Subcutaneous abdominal adipose tissue (tissue), 5 donors: ENCODE results near the gene PBX2.

Experiments used
- H3K27ac ChIP-seq: one replicate; pipeline ENCODE4 v1.7.0; 2013; ENCODE audit warnings: low read depth, mild to moderate bottlenecking, inconsistent platforms, low read length, moderate library complexity
- H3K27me3 ChIP-seq, 5 donors: one replicate each; pipeline ENCODE4 v1.7.0; 2013; ENCODE audit warnings: low read length in 5 of 5, inconsistent platforms in 1 of 5; ENCODE audit not compliant: control insufficient read depth in 5 of 5, insufficient read depth in 4 of 5
- H3K36me3 ChIP-seq, 5 donors: one replicate each; pipeline ENCODE4 v1.7.0; 2013; ENCODE audit warnings: low read length in 5 of 5; ENCODE audit not compliant: control insufficient read depth in 5 of 5, insufficient read depth in 5 of 5
- H3K4me1 ChIP-seq, 5 donors: one replicate each; pipeline ENCODE4 v1.7.0; 2013; ENCODE audit warnings: low read length in 5 of 5, mild to moderate bottlenecking in 3 of 5, moderate library complexity in 1 of 5; ENCODE audit not compliant: control insufficient read depth in 5 of 5, insufficient read depth in 5 of 5
- H3K4me3 ChIP-seq, 5 donors: one replicate each; pipeline ENCODE4 v1.7.0; 2013; ENCODE audit warnings: low read length in 5 of 5, low read depth in 1 of 5
- H3K9ac ChIP-seq, 5 donors: one replicate each; pipeline ENCODE4 v1.7.0; 2013; ENCODE audit warnings: low read length in 5 of 5, mild to moderate bottlenecking in 4 of 5, moderate library complexity in 3 of 5
- H3K9me3 ChIP-seq, 5 donors: one replicate each; pipeline ENCODE4 v1.7.0; 2013; ENCODE audit warnings: low read length in 5 of 5; ENCODE audit not compliant: control insufficient read depth in 5 of 5
- donor health status: healthy.
- donor health status: healthy.
- donor health status: healthy.
- donor health status: healthy.
- donor health status: healthy.

PBX2 gene

GRCh38 chr6:32166411-32167061, 23.5 kb downstream of the PBX2 start:
- no peak overlapping the region for H3K4me3 ChIP-seq
- no peak overlapping the region for H3K27ac ChIP-seq
- H3K9me3 ChIP-seq: no peaks in the 10 kb centered on the region
- H3K27me3 ChIP-seq: no peaks in the 10 kb centered on the region
- H3K9ac ChIP-seq: no peak overlapping the region
- H3K36me3 ChIP-seq: peaks cover 0 to 77% (median 60%) of the 10 kb centered on the region in 5 donors
- peaks cover 0 to 19% (median 5%) of the 10 kb centered on the region in 5 donors for H3K4me1 ChIP-seq

GRCh38 chr6:32164295-32164694, 25.7 kb downstream of the PBX2 start, which contains the start of gene EGFL8:
EGFL8 (plus strand) TSS chr6:32164595; CDS start chr6:32166166, 1,571 bp downstream.
- Histone ChIP-seq H3K9me3 (no peaks in the 10 kb centered on the region), H3K27me3 (no peaks in the 10 kb centered on the region), H3K9ac (peak within 1 kb of the TSS in 1 of 5 donors; percentile 56), H3K4me1 (peaks cover 0 to 19% (median 5%) of the 10 kb centered on the region in 5 donors), H3K27ac (peak within 1 kb of the TSS; percentile 67), H3K4me3 (no peak within 1 kb of the TSS), H3K36me3 (peaks cover 0 to 56% (median 42%) of the 10 kb centered on the region in 5 donors)

GRCh38 chr6:32163559-32164258, 26.3 kb downstream of the PBX2 start:
- H3K27ac ChIP-seq: peak overlapping the region; percentile 67
- peak overlapping the region in 1 of 5 donors; percentile 56 for H3K9ac ChIP-seq
- peaks cover 0 to 53% (median 39%) of the 10 kb centered on the region in 5 donors for H3K36me3 ChIP-seq

GRCh38 chr6:32158052-32158451, 31.9 kb downstream of the PBX2 start:
- H3K4me1 ChIP-seq: peaks cover 0 to 34% (median 28%) of the 10 kb centered on the region in 5 donors
- H3K27ac ChIP-seq: no peak overlapping the region
- H3K9me3 ChIP-seq: no peaks in the 10 kb centered on the region
- peaks cover 4 to 38% (median 32%) of the 10 kb centered on the region in 5 donors for H3K36me3 ChIP-seq
- H3K27me3 ChIP-seq: no peaks in the 10 kb centered on the region
- no peak overlapping the region for H3K4me3 ChIP-seq
- no peak overlapping the region for H3K9ac ChIP-seq

More at GRCh38 chr6:32163559-32164258, 26.3 kb downstream of the PBX2 start:
- Histone ChIP-seq H3K4me1 (peaks cover 0 to 19% (median 5%) of the 10 kb centered on the region in 5 donors), H3K27me3 (no peaks in the 10 kb centered on the region), H3K4me3 (no peak overlapping the region), H3K9me3 (no peaks in the 10 kb centered on the region)

GRCh38 chr6:32156891-32157290, 33.1 kb downstream of the PBX2 start:
- H3K4me3 ChIP-seq: no peak overlapping the region
- no peaks in the 10 kb centered on the region for H3K9me3 ChIP-seq
- no peaks in the 10 kb centered on the region for H3K27me3 ChIP-seq
- no peak overlapping the region for H3K9ac ChIP-seq
- H3K27ac ChIP-seq: no peak overlapping the region
- H3K4me1 ChIP-seq: peaks cover 0 to 40% (median 37%) of the 10 kb centered on the region in 5 donors
- peaks cover 4 to 29% (median 26%) of the 10 kb centered on the region in 5 donors for H3K36me3 ChIP-seq

- peak overlapping the region; percentile 91 to 96 (median 94) for H3K4me3 ChIP-seq
- peak overlapping the region; percentile 57 to 85 (median 77) for H3K9ac ChIP-seq
- peaks cover 4 to 29% (median 26%) of the 10 kb centered on the region in 5 donors for H3K36me3 ChIP-seq
- peaks cover 0 to 41% (median 39%) of the 10 kb centered on the region in 5 donors for H3K4me1 ChIP-seq
- H3K9me3 ChIP-seq: no peaks in the 10 kb centered on the region
- peak overlapping the region; percentile 90 for H3K27ac ChIP-seq
- peaks cover 0 to 11% (median 3%) of the 10 kb centered on the region in 5 donors for H3K27me3 ChIP-seq
Measured at GRCh38 chr6:32154514-32155161, 35.4 kb downstream of the PBX2 start.

- Histone ChIP-seq H3K9me3 (no peaks in the 10 kb centered on the region), H3K36me3 (peaks cover 4 to 27% (median 24%) of the 10 kb centered on the region in 5 donors), H3K4me3 (peak within 1 kb of the TSS; percentile 91 to 96 (median 94)), H3K4me1 (peaks cover 0 to 46% (median 44%) of the 10 kb centered on the region in 5 donors), H3K9ac (peak within 1 kb of the TSS; percentile 57 to 85 (median 77)), H3K27me3 (peaks cover 0 to 17% (median 8%) of the 10 kb centered on the region in 5 donors), H3K27ac (peak within 1 kb of the TSS; percentile 90)
Measured at GRCh38 chr6:32153564-32154513, 36.2 kb downstream of the PBX2 start, which contains the start of gene PPT2. PPT2 (plus strand) TSS chr6:32154141; CDS start chr6:32154595, 454 bp downstream.

- Histone ChIP-seq H3K27me3 (peaks cover under 1 to 18% (median 8%) of the 10 kb centered on the region in 5 donors), H3K4me1 (peaks cover 0 to 54% (median 51%) of the 10 kb centered on the region in 5 donors), H3K9ac (peak overlapping the region; percentile 57 to 84 (median 72)), H3K9me3 (no peaks in the 10 kb centered on the region), H3K27ac (peak overlapping the region; percentile 90), H3K4me3 (peak overlapping the region; percentile 91 to 96 (median 94)), H3K36me3 (peaks cover under 1 to 18% (median 15%) of the 10 kb centered on the region in 5 donors)
Measured at GRCh38 chr6:32152769-32153563, 37.0 kb downstream of the PBX2 start.
